ENCODE data around the gene GFOD2. TPM values are rescaled to one million over a fixed set of nuclear protein-coding genes. Genes with fewer than 3 reads are reported as not detected.

The GFOD2 gene
- total RNA-seq, 4 donors from 2014 or later = 8.9 to 15.4 (median 11.6) TPM

DNA sequence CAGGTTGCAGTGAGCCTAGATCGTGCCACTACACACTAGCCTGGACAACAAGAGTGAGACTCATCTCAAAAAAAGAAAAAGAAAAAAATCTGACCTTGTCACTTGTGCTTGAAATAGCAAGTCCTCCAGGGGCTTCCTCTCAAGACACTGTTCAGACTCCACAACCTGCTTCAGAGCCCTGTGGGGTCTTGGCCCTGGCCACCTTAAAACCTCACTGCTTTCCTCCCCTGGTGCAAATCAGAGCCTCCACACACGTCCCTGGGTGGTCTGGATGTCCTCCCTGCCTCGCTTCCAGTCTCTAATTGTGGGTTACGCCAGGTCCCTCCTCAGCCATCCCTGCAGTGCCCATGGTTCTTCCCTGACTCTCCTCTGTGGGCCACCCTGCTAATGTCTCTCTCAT is 63.8 kb downstream of the GFOD2 start:
- Histone ChIP-seq H3K9me3 (no peaks in the 10 kb centered on the region), H3K4me3 (no peak overlapping the region), H3K4me1 (peaks cover 15 to 19% of the 10 kb centered on the region in 2 donors), H3K36me3 (no peaks in the 10 kb centered on the region), H3K27ac (no peak overlapping the region), H3K27me3 (peaks cover 37 to 39% (median 38%) of the 10 kb centered on the region in 3 donors)
- DNase-seq (no peak), ATAC-seq (no peak)
- in situ Hi-C loops (cut with MboI; ENCODE audit: low sequenced_read_pairs in 4 of 4) = loop anchor here in 1 of 4 donors (10.0 kb wide), 1 partner anchor 131 kb away; the partner anchor contains the start of gene RIPOR1
- TF ChIP-seq POLR2A (IDR thresholded peaks at IDR 0.05) = no peak
- TF ChIP-seq CTCF (IDR thresholded peaks at IDR 0.05 in 4 of 5, conservative IDR thresholded peaks at IDR 0.05 in 1 of 5) = no peak
- intact Hi-C loops (cut with DNase I; ENCODE audit: low total_unique reads) = no loop called here

DNA sequence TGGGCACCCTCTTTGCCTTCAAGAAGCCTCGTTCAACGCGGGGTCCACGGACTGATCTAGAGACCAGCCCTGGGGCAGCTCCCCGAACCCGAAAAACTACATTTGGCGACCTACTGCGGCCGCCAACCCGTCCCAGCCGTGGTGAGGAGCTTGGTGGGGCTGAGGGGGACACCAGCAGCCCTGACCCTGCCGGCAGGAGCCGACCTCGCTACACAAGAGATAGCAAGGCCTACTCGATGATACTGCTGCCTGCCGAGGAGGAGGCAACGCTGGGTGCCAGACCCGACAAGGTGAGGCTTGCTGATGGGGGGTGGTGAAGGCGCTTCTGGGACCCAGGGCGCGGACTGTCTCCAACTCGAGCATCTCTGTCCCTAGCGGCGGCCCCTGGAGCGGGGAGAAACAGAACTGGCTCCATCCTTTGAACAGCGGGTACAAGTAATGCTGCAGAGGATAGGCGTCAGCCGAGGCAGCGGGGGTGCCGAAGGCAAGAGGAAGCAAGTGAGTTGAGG is 64.7 kb downstream of the GFOD2 start:
- no peak for DNase-seq

GRCh38 chr16:67653789-67654402 is 65.2 kb downstream of the GFOD2 start:
- Histone ChIP-seq H3K4me1 (peaks cover 7 to 9% of the 10 kb centered on the region in 2 donors), H3K27ac (no peak overlapping the region), H3K4me3 (peak overlapping the region in 1 of 4 donors; percentile 28), H3K9me3 (no peaks in the 10 kb centered on the region), H3K27me3 (peaks cover 51 to 54% (median 53%) of the 10 kb centered on the region in 3 donors), H3K36me3 (no peaks in the 10 kb centered on the region)
- DNase-seq (no peak), ATAC-seq (no peak)
- intact Hi-C loops (cut with DNase I; ENCODE audit: low total_unique reads) (no loop called here), in situ Hi-C loops (cut with MboI; ENCODE audit: low sequenced_read_pairs in 4 of 4) (loop anchor here in 1 of 4 donors (10.0 kb wide), 1 partner anchor 129 kb away; the partner anchor contains the start of gene RIPOR1)
- TF ChIP-seq CTCF (IDR thresholded peaks at IDR 0.05 in 4 of 5, conservative IDR thresholded peaks at IDR 0.05 in 1 of 5) (no peak), POLR2A (IDR thresholded peaks at IDR 0.05) (no peak)

More for the DNA sequence above, 64.7 kb downstream of the GFOD2 start:
- no peak for ATAC-seq
- H3K4me1 ChIP-seq = peaks cover 13 to 15% of the 10 kb centered on the region in 2 donors
- intact Hi-C loops (cut with DNase I; ENCODE audit: low total_unique reads) (no loop called here), in situ Hi-C loops (cut with MboI; ENCODE audit: low sequenced_read_pairs in 4 of 4) (loop anchor here in 1 of 4 donors (10.0 kb wide), 1 partner anchor 130 kb away; the partner anchor contains the start of gene RIPOR1)
- no peak overlapping the region for H3K4me3 ChIP-seq
- H3K27ac ChIP-seq = no peak overlapping the region
- no peaks in the 10 kb centered on the region for H3K9me3 ChIP-seq
- peaks cover 46 to 48% (median 47%) of the 10 kb centered on the region in 3 donors for H3K27me3 ChIP-seq
- no peak for TF ChIP-seq CTCF (IDR thresholded peaks at IDR 0.05 in 4 of 5, conservative IDR thresholded peaks at IDR 0.05 in 1 of 5)
- TF ChIP-seq POLR2A (IDR thresholded peaks at IDR 0.05) = no peak
- H3K36me3 ChIP-seq = no peaks in the 10 kb centered on the region

DNA sequence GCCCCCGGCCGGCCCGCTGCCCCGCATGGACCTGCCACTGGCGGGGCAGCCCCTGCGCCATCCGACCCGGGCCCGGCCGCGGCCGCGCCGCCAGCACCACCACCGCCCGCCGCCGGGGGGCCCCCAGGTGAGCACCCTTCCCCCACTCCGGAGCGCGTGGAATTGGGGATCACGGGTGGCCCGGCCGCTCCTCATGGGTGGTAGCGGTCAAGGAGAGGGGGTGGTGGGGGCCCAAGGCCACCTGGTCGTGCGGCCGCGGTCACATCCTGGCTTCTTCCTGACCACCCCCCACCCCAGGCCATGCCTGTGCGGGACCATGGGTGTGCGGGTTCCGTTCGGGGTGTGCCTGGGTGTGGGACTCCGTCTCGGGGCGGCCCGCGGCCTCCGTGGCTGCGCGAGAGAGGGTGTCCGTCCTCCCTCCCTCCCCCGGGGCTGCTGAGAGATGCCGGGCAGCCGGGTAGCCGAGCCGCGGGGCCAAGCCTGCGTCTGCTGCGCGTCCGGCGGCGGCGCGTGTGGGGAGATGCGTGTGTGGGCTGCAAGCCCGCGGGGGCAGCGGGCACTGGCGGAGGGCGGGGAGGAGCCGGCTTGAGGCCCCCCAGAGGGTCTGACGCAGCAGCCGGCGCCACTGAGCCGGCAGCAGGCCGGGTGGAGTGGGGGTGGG is 65.9 kb downstream of the GFOD2 start:
- in situ Hi-C loops (cut with MboI; ENCODE audit: low sequenced_read_pairs in 4 of 4) (loop anchor here in 1 of 4 donors (10.0 kb wide), 1 partner anchor 128 kb away; the partner anchor contains the start of gene RIPOR1), intact Hi-C loops (cut with DNase I; ENCODE audit: low total_unique reads) (no loop called here)
- Histone ChIP-seq H3K4me3 (peak overlapping the region in 3 of 4 donors; percentile 27 to 28 (median 27)), H3K27ac (no peak overlapping the region), H3K9me3 (no peaks in the 10 kb centered on the region), H3K4me1 (peaks cover 4 to 6% of the 10 kb centered on the region in 2 donors), H3K36me3 (no peaks in the 10 kb centered on the region), H3K27me3 (peaks cover 58 to 60% (median 59%) of the 10 kb centered on the region in 3 donors)
- ATAC-seq (no peak), DNase-seq (no peak)
- TF ChIP-seq POLR2A (IDR thresholded peaks at IDR 0.05) (no peak), CTCF (IDR thresholded peaks at IDR 0.05 in 4 of 5, conservative IDR thresholded peaks at IDR 0.05 in 1 of 5) (peak; percentile 6 to 42 (median 17))

Measured in gastrocnemius medialis (tissue), 4 donors.